ENCODE data around the gene NEU3. TPM values are rescaled to one million over a fixed set of nuclear protein-coding genes. Genes with fewer than 3 reads are reported as not detected.
"Not testable (repeated sequence)": the region's sequence is repeated elsewhere in the genome, so short reads cannot be mapped to it uniquely, and the experiment has no call there.

NEU3 gene
- total RNA-seq, 4 donors from 2014 or later = 2.6 to 11.7 (median 3.9) TPM

GRCh38 chr11:75035911-75036565 is 47.3 kb downstream of the NEU3 start:
- Histone ChIP-seq H3K27me3 (no peaks in the 10 kb centered on the region), H3K36me3 (no peaks in the 10 kb centered on the region), H3K9me3 (no peaks in the 10 kb centered on the region), H3K4me1 (no peaks in the 10 kb centered on the region), H3K27ac (no peak overlapping the region), H3K4me3 (no peak overlapping the region)
- in situ Hi-C loops (cut with MboI; ENCODE audit: low pct_ligation_motif_present in 1 of 4, low pct_unique_long_range_greater_than_20kb in 1 of 4, low sequenced_read_pairs in 3 of 4) = no loop called here
- 67% methylated on average over 3 of the region's 3 CpGs; no CpG with 5 or more reads in 1 of the 2 donors for WGBS, 2 donors (ENCODE audit: low coverage in 1 of 2)
- TF ChIP-seq CTCF (IDR thresholded peaks at IDR 0.05) = no peak
- no peak for TF ChIP-seq EP300 (IDR thresholded peaks at IDR 0.05; ENCODE audit: low read depth)
- no peak for TF ChIP-seq POLR2AphosphoS5 (IDR thresholded peaks at IDR 0.05)
- TF ChIP-seq POLR2A (IDR thresholded peaks at IDR 0.05) = no peak
- intact Hi-C loops (cut with DNase I; ENCODE audit: low total_unique reads) = no loop called here
- peak; percentile 14 for DNase-seq

DNA sequence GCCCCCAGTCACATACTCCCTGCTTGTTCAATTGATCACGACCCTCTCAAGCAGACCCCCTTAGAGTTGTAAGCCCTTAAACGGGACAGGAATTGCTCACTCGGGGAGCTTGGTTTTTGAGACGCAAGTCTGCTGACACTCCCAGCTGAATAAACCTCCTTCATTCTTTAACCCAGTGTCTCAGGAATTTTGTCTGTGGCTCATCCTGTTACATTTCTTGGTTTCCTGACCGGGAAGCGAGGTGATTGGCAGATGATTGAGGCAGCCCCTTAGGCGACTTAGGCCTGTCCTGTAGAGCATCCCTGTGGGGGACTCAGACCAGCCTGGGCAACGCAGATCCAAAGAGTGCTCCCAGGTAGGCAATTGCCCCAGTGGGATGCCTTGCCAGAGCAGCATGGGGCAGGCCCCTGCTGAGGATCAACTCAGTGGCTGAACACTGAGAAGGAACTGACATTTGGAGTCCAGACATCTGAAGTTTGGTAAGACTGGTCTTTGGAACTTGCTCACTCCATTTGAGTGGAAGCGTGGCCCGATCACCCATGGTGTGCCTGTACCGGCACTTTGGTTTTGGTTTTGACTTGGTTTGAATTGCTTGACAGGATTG is 51.5 kb downstream of the NEU3 start:
- no peaks in the 10 kb centered on the region for H3K27me3 ChIP-seq

GRCh38 chr11:75041263-75041662 is 52.5 kb downstream of the NEU3 start:
- WGBS, 2 donors (ENCODE audit: low coverage in 1 of 2) = 97 to 100% methylated on average over 2 of the region's 2 CpGs
- in situ Hi-C loops (cut with MboI; ENCODE audit: low pct_ligation_motif_present in 1 of 4, low pct_unique_long_range_greater_than_20kb in 1 of 4, low sequenced_read_pairs in 3 of 4) = no loop called here
- no peak overlapping the region for H3K4me3 ChIP-seq

More for the DNA sequence above, 51.5 kb downstream of the NEU3 start:
- intact Hi-C loops (cut with DNase I; ENCODE audit: low total_unique reads) = no loop called here
- 89 to 93% methylated on average over 3 to 11 of the region's 11 CpGs for WGBS, 2 donors (ENCODE audit: low coverage in 1 of 2)
- DNase-seq = no peak
- TF ChIP-seq CTCF (IDR thresholded peaks at IDR 0.05) = no peak
- no peak for TF ChIP-seq POLR2A (IDR thresholded peaks at IDR 0.05)
- no peak for TF ChIP-seq EP300 (IDR thresholded peaks at IDR 0.05; ENCODE audit: low read depth)
- TF ChIP-seq POLR2AphosphoS5 (IDR thresholded peaks at IDR 0.05) = no peak
- Histone ChIP-seq H3K27ac (no peak overlapping the region), H3K36me3 (no peaks in the 10 kb centered on the region), H3K4me3 (no peak overlapping the region), H3K4me1 (no peaks in the 10 kb centered on the region), H3K9me3 (no peaks in the 10 kb centered on the region)
- in situ Hi-C loops (cut with MboI; ENCODE audit: low pct_ligation_motif_present in 1 of 4, low pct_unique_long_range_greater_than_20kb in 1 of 4, low sequenced_read_pairs in 3 of 4) = no loop called here

DNA sequence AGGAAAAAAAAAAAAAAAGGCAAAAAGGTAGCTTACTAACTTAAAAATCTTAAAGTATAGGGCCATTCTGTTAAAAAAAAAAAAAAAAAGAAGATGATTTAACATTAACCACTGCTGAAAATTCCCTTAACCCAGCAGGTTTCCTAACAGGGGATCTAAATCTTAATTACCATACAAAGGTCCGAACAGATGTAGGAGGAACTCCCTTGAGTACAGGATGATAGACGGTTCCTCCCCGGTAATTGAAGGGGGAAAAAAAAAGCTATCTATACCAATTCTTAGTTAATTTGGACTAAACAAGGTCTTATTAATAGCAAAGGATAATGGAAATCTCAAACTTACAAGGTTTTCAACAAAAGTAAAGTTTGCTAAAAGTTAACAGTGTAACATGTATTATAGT is 53.1 kb downstream of the NEU3 start:
- H3K27me3 ChIP-seq; H3K4me1 ChIP-seq; H3K27ac ChIP-seq; in situ Hi-C loops (cut with MboI; ENCODE audit: low pct_ligation_motif_present in 1 of 4, low pct_unique_long_range_greater_than_20kb in 1 of 4, low sequenced_read_pairs in 3 of 4); DNase-seq; intact Hi-C loops (cut with DNase I; ENCODE audit: low total_unique reads); H3K9me3 ChIP-seq; H3K36me3 ChIP-seq; H3K4me3 ChIP-seq: not testable (repeated sequence)
- 40 to 69% methylated on average over 3 of the region's 3 CpGs for WGBS, 2 donors (ENCODE audit: low coverage in 1 of 2)

More at GRCh38 chr11:75041263-75041662, 52.5 kb downstream of the NEU3 start:
- Histone ChIP-seq H3K27me3 (no peaks in the 10 kb centered on the region), H3K36me3 (no peaks in the 10 kb centered on the region), H3K4me1 (no peaks in the 10 kb centered on the region), H3K9me3 (no peaks in the 10 kb centered on the region), H3K27ac (no peak overlapping the region)
- TF ChIP-seq EP300 (IDR thresholded peaks at IDR 0.05; ENCODE audit: low read depth) (no peak), POLR2A (IDR thresholded peaks at IDR 0.05) (no peak), CTCF (IDR thresholded peaks at IDR 0.05) (no peak), POLR2AphosphoS5 (IDR thresholded peaks at IDR 0.05) (no peak)
- intact Hi-C loops (cut with DNase I; ENCODE audit: low total_unique reads) = no loop called here
- no peak for DNase-seq

DNA sequence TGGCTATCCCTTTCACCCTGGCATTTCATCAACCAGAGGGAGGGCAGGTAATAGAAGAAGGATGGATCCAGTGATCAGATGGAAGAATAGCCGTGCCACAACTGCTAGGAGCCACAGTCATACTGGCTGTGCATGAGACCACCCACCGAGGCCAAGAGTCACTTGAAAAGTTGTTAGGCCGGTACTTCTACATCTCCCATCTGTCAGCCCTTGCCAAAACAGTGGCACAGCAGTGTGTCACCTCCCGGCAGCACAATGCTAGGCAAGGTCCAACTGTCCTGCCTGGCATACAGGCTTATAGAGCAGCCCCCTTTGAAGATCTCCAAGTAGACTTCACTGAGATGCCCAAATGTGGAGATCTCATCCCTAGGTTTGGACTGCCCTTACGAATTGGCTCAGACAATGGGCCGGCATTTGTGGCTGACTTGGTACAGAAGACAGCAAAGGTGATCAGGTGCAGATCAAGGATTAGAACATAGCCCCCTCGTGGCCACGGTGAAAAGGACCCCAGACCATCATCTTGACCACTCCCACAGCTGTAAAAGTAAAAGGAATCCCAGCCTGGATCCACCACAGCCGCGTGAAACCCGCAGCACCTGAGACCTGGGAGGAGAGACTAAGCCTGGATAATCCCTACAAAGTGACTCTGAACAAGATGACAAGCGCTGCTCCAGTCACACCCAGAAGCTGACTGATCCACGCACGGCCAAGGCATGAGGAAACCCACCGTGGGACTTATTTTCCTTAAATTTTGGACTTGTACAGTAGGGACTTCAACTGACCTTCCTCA is 55.8 kb downstream of the NEU3 start:
- WGBS, 2 donors (ENCODE audit: low coverage in 1 of 2) = 40 to 86% methylated on average over 1 to 14 of the region's 15 CpGs
- in situ Hi-C loops (cut with MboI; ENCODE audit: low pct_ligation_motif_present in 1 of 4, low pct_unique_long_range_greater_than_20kb in 1 of 4, low sequenced_read_pairs in 3 of 4); H3K4me3 ChIP-seq; H3K27me3 ChIP-seq; H3K4me1 ChIP-seq; intact Hi-C loops (cut with DNase I; ENCODE audit: low total_unique reads); H3K27ac ChIP-seq; DNase-seq; H3K36me3 ChIP-seq; H3K9me3 ChIP-seq: not testable (repeated sequence)

DNA sequence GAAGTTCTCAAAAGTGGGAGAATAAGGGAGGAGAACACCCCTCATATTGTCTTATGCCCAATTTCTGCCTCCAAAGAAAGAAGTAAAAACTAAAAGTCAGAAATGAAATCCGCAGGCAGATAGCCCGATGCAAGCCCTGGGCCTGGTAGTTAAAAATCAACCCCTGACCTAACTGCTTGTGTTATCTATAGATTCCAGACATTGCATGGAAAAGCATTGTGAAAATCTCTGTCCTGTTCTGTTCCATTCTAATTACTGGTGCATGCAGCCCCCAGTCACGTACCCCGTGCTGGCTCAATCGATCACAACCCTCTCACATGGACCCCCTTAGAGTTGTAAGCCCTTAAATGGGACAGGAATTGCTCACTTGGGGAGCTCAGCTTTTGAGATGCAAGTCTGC is 57.9 kb downstream of the NEU3 start:
- H3K4me3 ChIP-seq; H3K36me3 ChIP-seq; intact Hi-C loops (cut with DNase I; ENCODE audit: low total_unique reads); H3K4me1 ChIP-seq; DNase-seq; H3K27ac ChIP-seq; H3K9me3 ChIP-seq; in situ Hi-C loops (cut with MboI; ENCODE audit: low pct_ligation_motif_present in 1 of 4, low pct_unique_long_range_greater_than_20kb in 1 of 4, low sequenced_read_pairs in 3 of 4); H3K27me3 ChIP-seq: not testable (repeated sequence)
- WGBS, 2 donors (ENCODE audit: low coverage in 1 of 2) = 78% methylated on average over 5 of the region's 5 CpGs; no CpG with 5 or more reads in 1 of the 2 donors

Data from transverse colon (tissue), 4 donors.